Stimulated activated CD4-positive, alpha-beta T cell treated with anti-CD3 and anti-CD28 coated beads, Interleukin-15, amount 100 ng/mL, for 24 hours (primary cell): ENCODE measurements around the gene CTCF.
A peak's percentile ranks its signal among the peaks of the same experiment; 100 is the strongest.
"Not testable (repeated sequence)": the region's sequence is repeated elsewhere in the genome, so short reads cannot be mapped to it uniquely, and the experiment has no call there.

Experiments
- DNase-seq: peaks from one replicate; pipeline ENCODE4 v3.0.0-alpha.2; 2020

The CTCF gene, protein sequence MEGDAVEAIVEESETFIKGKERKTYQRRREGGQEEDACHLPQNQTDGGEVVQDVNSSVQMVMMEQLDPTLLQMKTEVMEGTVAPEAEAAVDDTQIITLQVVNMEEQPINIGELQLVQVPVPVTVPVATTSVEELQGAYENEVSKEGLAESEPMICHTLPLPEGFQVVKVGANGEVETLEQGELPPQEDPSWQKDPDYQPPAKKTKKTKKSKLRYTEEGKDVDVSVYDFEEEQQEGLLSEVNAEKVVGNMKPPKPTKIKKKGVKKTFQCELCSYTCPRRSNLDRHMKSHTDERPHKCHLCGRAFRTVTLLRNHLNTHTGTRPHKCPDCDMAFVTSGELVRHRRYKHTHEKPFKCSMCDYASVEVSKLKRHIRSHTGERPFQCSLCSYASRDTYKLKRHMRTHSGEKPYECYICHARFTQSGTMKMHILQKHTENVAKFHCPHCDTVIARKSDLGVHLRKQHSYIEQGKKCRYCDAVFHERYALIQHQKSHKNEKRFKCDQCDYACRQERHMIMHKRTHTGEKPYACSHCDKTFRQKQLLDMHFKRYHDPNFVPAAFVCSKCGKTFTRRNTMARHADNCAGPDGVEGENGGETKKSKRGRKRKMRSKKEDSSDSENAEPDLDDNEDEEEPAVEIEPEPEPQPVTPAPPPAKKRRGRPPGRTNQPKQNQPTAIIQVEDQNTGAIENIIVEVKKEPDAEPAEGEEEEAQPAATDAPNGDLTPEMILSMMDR

DNA sequence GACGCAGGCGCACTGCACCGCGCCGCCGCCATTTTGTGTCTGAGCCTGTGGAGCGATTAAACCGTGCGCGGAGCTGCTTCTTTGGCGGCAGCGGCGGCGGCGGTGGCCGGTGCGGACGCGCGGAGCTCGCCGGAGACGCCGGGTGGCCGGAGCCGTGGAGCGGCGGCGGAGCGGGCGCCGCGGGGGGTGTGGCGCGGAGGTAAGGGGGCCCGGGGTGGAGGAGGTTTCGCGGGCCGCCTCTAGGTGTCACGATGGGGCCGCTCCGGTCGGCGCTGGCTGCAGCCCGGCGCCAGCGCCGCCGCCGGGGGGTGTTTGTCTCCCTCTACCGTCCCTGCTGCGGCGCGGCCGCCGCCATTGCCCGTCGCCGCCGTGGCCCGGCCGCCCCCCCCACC lies at the start of gene CTCF:
CTCF (plus strand) TSS at position 1 of the 392 bp plus-strand sequence. CDS start 48,307 bp downstream, outside the sequence.
- DNase-seq: peak; percentile 85

DNA sequence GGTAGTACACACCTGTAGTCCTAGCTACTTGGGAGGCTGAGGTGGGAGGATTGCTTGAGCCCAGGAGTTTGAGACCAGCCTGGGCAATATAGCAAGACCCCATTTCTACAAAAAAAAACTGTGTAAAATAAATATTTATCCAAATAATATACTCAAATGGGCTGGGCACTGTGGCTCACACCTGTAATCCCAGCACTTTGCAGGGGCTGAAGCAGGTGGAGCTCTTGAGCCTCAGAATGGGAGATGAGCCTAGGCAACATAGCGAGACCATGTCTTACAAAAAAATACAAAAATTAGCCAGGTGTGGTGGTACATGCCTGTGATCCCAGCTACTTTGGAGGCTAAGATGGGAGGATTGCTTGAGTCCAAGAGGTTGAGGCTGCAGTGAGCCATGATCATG lies 48.4 kb upstream of the CTCF start:
- DNase-seq: not testable (repeated sequence)

DNA sequence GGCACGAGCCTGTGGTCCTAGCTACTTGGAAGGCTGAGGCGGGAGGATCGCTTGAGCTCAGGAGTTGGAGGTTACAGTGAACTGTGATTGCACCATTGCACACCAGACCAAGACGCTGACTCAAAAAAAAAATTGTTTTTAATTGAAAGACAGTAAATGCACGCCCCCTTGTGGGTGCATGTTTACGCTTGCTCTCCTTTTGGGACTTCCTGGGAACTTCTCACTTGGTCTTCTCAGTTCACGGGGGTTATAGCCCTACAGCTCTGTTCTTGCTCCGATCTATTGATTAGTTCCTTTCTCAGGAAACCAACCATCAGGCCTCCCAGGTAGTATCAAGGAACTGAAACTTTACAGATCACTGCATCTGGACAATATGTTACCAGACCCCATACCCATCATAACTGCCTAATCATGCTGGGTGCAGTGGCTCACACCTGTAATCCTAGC lies 47.9 kb upstream of the CTCF start:
- peak; percentile 88 for DNase-seq

DNA sequence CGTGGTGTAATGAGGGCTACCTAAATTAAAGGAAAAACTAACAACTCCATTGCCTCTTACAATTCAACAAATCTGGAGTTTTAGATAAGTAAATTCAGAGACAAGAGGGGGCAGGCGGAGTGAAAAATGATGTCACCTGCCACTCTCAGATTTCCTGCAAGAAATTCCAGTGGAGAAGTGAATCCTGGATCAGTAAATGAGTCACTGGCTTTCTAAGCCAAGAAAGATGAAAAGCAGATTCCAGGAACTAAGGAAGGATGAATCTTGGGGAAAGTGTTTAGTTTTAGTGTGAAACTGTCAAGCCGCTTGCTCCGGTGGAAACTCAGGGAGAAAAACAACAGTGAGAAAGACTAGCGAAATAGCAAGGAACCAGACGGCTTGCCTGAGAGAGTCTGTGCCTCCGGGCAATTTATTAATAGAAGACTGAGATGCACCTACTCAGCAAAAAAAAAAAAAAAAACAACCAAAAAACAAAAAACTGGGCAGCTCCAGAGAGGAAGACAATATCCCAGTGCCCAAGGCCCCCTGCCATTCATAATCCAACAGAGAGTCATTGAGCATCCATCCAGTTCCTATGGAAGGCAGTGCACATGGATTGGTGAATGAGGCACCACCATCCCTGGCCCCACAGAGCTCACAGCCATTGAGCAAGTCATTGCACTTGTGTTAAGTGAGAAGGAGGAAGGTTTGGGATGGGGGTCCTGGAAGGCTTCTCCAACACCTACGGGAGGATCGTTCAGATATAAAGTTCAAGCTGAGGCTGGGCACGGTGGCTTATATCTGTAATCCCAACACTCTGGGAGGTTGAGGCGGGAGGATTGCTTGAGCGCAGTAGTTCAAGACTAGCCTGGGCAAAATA lies 45.8 kb upstream of the CTCF start:
- no peak for DNase-seq

DNA sequence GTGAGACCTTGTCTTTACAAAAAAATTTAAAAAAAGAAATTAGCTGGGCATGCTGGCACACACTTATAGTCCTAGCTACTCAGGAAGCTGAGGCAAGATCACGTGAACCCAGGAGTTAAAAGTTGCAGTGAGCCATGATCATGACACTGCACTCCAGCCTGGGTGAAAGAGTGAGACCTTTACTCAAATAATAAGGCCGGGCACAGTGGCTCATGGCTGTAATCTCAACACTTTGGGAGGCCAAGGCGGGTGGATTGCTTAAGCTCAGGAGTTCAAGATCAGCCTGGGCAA lies 45.2 kb upstream of the CTCF start:
- no peak for DNase-seq

DNA sequence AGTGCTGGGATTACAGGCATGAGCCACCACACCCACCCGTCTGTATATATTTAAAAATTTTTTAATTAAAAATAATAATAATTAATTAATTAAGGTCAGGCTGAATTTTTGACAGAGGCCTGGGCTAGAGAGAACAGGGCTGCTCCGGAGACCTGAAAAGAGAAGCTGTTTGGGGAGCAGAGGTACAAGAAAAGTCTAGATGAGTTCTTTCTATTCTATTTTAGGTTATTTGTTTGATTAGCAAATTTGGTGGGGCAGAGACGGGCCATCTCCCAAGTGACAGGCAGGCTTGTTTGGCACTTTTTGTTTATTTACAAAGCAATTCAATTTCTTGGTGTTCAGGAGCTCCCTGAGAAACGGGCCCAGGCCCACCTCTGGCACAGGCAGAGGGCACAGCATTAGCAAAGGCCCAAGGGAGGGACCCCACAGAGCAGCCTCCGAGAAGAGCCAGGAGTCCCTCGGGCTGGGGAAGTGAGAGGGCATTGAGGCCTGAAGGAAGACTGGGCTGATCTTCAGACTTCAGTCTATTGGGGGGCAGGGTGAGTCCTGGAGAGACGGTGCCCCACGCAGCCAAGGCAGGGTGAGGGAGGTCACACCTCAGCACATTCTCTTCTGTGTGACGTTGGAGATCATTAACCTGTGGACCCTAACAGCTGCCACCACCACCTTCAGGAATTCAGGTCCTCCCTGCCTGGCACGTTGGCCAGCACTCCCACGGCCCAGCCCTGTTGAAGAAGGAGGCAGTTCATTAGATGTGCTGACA lies 44.5 kb upstream of the CTCF start:
- DNase-seq: no peak

DNA sequence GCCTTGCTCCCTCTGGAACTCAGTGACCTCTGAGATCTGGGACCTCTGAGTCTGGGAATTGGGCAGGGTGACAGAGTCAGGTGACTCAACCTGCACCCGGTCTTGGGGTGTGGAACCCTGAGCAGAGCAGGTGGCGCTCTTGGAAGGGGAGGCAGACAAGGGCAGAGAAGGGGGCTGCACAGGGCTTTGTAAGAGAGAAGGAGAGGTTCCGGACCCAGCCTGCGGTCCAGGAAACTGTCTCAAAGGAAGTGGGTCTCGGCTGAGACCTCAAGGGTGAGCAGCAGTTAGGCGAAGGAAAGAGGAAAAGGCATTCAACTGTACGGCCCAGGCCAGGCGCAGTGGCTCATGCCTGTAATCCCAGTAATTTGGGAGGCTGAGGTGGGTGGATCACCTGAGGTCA lies 43.6 kb upstream of the CTCF start:
- DNase-seq: no peak

DNA sequence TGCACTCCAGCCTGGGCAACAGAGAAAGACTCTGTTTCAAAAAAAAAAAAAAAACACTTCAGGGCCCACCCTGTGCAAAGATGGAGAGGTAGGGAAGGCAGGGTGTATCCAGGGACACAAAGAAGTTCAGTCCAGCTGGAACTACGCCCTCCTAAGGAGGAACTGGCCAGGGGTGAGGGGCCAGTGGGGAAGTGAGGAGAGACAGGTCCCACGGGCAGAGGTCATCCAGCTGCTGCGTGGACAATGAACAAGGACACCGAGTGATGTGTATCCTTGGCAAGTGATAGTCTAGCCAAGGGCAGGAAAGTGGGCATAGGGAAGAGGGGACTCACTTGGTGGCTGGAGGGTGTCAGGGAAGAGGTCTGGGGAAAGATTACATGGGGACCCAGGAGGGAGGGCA lies 43.1 kb upstream of the CTCF start:
- DNase-seq: no peak

DNA sequence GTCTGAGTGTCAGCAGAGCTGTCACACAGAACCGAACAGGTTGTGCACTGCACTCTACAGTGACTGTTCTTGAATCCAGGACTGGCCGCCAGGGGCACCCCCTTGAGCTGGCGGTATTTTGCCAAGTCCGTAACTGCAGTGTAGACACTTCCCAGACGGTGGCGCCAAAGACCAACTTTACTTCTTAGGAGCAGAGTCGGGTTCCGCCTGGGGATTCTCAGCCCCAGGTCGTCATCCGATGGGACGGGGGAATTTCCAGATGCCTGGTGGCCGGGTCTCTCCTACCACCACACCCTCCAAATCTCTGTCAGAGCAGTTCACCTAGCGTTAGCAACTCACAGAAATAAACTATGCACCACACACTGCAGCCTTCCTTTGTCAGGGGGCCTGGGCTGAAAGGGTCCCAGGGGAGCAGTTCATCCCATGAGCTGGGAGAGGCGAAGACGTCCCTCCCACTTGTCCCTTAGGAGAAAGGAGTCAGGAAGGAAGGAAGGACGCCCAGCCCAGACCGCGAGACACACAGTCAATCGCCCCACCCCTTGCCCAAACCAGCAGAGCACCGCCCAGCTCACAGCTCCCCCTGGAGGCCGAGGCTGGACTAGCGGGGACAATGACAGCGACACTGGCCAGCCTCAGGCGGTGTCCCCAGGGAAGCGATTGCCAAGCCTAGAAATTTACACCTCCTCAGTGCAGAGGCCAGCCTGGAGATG lies 41.1 kb upstream of the CTCF start:
- peak; percentile 99 for DNase-seq

DNA sequence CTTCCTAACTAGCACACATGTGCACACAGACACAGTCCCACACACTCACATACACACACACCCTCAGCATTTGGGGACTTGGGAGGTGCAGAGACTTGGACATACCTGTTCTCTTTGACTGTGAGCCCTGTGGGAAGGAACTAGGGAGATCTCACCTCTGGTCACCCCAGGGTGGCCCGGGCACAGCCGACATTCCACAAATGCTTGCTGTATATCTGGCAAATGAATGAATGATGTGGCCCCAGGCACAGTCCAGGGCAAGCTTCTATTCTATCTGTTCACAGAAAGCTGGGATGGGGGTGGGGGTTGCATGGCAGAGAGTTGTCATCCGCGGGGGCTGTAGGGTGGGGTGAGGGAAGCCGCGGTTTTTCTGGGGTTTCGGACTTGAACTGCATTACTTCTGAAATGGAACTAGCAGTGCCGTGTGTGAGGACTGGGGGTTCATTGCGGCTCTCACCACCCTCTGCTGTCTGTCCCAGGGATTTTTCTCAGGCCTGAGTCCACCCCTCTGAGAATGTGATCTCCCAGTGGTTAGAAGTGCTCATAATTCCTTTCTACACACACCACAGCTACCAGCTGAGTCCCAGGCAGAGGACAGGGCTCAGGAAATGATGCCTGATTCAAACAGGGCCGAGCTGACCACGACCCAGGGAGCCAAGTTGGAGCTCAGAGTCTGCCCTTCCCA lies 37.0 kb upstream of the CTCF start:
- no peak for DNase-seq

DNA sequence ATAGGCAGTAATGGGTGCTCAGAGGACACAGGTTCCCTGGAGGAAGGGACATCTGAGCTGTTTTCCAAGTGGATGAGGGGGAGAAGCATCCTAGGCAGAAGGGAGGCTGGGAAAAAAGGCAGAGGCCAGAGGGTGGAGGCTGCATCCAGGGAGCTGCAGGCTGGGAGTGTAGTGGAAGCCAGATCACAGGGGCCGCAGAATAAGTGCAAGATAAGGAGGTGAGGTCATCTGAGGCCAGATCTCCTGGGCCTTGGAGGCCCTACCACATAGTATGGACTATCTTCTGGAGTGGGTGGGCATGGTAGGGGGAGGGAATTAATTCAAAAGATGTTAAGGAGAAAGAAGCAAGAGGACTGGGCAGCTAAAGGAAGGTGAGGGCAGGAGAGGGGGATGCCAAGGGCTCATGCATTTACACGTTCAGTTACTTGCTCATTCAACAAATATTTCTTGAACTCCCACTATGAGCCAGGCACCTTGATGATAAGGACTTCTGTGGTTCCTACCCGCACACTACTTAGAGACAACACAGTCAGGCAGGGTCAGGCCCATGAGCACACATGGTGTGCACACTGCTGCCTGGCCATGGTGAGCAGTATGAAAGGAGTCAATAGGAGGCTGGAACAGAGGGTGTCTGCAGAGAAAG lies 36.1 kb upstream of the CTCF start:
- no peak for DNase-seq

DNA sequence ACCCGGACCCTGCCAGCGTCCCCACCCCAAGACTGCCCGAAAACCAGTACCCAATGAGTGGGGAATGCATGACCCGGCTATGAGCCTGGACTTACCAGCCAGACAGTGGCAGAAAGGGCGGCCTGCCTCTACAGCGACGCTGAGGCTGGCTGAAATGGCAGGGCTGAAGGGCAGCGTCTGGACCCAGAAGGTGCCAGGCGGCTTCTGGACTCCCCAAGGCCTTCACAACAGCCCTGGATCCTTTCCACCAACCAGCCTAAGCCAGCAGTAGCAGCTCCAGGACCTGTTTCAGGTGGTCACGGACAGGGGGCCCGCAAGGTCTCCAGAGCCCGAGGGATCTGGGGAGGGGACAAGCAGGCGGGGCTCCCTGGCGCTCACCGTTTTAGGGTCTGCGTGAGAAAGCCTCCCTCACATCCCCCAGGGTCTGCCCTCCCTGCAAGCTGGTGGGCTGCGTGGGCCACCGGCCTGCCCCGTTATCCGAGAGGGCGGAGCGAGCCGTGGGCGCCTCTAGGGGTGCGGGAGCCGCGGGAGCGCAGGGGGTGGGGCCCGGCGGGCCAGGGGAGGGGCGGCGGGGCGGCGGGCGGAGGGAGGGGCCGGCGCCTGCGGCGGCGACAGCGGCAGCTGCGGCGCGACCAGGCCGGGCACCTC lies 34.0 kb upstream of the CTCF start, which contains the start of gene RIPOR1:
RIPOR1 (plus strand) TSS at position 608 of the 648 bp plus-strand sequence. CDS start 9,618 bp downstream, outside the sequence.
- DNase-seq: peak; percentile 71

DNA sequence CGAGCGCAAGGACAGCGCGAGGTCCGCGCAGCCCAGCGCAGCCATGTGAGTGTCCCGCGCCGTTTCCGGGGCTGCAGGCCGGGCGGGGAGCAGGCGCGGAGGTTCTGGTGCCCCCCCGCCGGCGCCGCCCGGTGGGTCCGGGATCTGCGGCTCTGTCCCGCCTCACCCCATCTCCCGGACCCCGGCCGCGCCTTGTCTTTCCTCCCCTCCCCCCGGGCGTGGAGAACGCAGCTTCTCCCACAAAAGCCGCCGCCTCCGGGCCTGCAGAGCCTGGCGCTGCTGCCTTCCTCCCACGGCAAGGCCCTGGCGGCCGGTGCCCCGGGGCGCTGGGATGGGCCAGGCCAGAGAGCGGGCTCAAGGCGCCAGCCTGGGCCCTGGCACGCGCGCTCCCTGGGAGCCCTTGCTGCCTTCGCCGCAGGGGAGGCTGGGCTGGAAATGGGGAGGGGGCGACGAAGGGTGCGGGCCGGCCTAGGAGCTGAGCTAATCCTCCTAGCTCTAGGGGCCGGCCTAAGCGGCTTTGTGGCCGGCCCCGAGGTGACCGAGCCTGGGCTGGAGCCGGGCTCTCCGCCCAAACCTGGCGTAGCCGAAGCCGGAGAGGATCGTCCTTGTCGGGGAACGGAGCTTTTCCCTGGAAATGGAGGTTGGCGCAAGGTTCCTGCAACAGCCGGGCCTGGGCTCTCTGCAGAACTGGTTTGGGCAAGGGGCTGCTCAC lies 33.3 kb upstream of the CTCF start:
- DNase-seq: peak; percentile 60

DNA sequence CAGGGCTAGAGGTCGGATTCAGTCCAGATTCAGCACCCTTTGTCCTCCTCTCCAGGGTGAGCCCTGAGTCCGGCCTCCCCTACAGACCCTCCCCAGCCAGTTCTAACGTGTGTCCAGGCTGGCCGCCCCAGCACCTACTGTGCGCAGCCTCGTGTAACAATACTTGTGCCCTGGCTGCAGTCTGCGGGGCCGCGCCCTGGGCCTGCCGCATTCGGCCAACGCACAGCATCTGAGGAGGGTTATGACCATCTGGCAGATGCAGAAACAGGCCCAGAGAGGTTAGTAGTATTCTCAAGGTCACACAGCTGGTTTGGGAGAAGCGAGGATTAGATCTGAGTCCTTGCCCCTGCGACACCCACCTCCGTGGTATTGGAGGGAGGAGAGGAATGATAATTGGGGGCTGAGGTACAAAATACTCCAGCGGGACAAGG lies 32.7 kb upstream of the CTCF start:
- DNase-seq: no peak

DNA sequence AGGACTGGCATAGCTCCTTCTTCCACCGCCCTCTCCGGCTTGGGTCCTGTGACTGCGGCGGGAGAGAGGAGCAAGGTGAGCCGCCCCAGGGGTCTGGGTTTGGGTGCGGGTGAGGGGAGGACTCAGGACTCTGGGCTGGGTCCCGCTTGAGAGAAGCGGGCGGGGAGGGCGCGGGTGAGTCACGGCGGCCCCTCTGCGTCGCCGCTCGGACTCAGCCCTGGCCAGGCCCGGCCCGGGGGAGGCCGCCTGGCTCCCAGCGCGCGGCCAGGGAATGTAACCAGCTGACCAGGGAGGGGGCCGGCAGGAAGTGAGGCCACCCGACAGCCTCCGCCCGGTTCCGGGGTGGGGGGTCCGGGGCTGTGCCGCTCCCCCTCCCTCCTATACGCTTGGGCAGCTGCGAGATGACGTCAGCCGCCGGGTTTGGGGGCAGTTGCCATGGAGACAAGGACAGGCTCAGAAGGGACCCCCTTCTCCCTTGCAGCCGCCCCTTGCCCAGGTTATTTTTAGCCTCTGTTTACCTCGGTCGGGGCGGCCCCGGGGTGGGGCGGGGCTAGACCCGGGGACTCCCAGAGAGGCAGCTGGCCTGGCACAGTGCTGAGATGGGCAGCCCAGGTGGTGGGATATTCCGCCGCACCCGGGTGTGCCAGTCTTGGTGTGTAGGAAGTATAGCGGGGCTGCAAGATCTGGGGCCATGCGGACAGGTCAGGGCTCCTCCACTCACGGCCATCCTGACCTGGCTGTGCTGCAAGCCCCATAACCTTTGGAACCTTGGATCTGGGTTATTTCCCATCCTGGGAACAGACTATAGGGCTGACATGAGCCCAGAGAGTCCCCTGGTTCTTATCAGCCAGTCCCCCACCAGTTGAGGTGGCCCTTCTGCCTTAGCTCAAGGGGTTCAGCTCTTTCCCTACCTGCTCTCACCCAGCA lies 32.0 kb upstream of the CTCF start:
- DNase-seq: peak; percentile 28

DNA sequence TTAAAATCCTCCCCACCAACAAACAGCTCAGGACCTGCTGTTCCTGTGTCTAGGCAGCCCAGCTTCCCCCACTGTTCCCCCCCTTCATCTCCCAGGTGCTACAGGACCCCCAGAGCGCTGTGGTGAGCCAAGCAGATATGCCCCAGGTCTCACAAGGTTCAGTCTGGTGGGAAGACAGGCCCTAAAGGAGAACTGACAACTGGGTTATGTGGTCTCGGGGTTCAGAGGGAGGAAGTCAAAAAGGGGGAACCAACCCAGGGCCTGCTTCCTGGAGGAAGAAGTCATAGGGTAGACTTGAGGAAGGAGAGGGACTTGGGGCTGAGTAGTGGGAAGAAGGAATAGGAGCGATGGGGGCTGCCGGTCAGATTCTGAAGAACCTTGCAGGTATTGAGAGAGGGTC lies 31.1 kb upstream of the CTCF start:
- no peak for DNase-seq

DNA sequence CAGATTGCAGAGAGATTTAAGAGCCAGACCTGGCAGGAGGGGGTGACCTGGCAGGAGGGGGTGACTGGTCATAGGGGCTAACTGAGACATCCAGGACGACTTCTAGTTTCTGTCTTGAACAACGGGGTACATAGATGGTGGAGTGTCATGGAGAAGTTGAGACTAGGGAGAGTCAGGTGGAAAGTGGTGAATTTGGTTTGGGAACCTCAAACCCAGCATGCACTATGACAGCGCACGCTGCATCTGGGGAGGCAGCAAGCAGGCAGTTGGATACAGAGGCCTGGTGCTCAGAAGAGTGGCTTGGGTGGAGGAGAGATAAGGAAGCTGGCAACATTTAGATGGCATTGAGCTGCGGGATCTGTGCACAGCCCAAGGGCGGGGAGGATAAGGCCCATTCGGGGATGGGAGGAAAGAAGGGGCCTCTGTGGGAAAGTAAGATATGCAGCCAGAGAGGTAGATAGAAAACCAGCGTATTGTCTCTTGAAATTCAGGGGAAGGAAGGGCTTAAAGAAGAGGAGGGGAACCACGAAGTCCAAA lies 29.2 kb upstream of the CTCF start:
- DNase-seq: no peak

DNA sequence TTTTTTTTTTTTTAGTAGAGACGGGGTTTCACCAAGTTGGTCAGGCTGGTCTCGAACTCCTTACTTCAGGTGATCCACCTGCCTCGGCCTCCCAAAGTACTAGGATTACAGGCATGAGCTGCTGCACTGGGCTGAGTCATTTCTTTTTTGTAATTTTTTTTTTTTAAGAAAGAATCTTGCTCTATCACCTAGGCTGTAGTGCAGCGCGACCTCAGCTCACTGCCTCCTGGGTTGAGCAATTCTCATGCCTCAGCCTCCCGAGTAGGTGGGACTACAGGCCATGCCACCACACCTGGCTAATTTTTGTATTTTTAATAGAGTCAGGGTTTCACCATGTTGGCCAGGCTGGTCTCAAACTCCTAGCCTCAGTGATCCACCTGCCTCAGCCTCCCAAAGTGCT lies 28.3 kb upstream of the CTCF start:
- not testable (repeated sequence) for DNase-seq
